K562 treated with DMSO at 1 percent for 24 hours (cell line): ENCODE results near the gene UQCRFS1. TPM values are rescaled to one million over a fixed set of nuclear protein-coding genes. Genes with fewer than 3 reads are reported as not detected.

ENCODE experiments used
- total RNA-seq: library from RNA; unstranded; fragments of 300-600 nt; gene quantifications from 2 replicates; pipeline ENCODE4 v1.2.3, GENCODE V29; 2022; ENCODE audit warnings: low read depth; ENCODE audit not compliant: insufficient read depth

Gene UQCRFS1
- 39.8 and 41.7 TPM in 2 replicates for total RNA-seq

GRCh38 chr19:29212648-29213573 lies at the start of gene UQCRFS1:
UQCRFS1 (minus strand) TSS chr19:29213151; CDS start chr19:29213118, 33 bp downstream.

